H1 (cell line): ENCODE results near the gene ZKSCAN1. TPM values are rescaled to one million over a fixed set of nuclear protein-coding genes. Genes with fewer than 3 reads are reported as not detected.

Source experiments
- CTCF ChIA-PET: fragments of 300-600 bp; sonication (Branson Sonifier 250); formaldehyde crosslinking; loops from one replicate; lab custom pipeline; 2021; ENCODE audit not compliant: partially characterized antibody; lab: Charles Lee
- POLR2A ChIA-PET: fragments of 300-600 bp; sonication (Branson Sonifier 250); formaldehyde crosslinking; loops from one replicate; lab custom pipeline; 2021; ENCODE audit warnings: inconsistent platforms; ENCODE audit not compliant: partially characterized antibody; lab: Charles Lee
- DNase-seq, 2 experiments: peaks; one replicate each; pipeline versions ENCODE4 v3.0.0 to v3.0.0-alpha.2; 2010 to 2022; ENCODE audit warnings: low spot score in 2 of 2, low read depth in 1 of 2, mixed read lengths in 1 of 2
- FAIRE-seq: peaks from 2 replicates; lab custom pipeline; 2011; peaks lifted over from hg19 to GRCh38; lab: Jason Lieb, UNC
- H2AFZ ChIP-seq: 2 replicates; pipeline ENCODE4 v1.8.1; 2012; ENCODE audit warnings: low read length, inconsistent platforms
- H2AK5ac ChIP-seq: 2 replicates; pipeline ENCODE4 v1.6.1; 2013; ENCODE audit warnings: low read depth, low read length
- H2BK120ac ChIP-seq: replicated peaks from 2 replicates; pipeline ENCODE3; 2013; ENCODE audit warnings: low read depth, low read length, inconsistent platforms
- H2BK12ac ChIP-seq: 2 replicates; pipeline ENCODE4 v1.6.1; 2013; ENCODE audit warnings: low read depth, low read length
- H2BK15ac ChIP-seq: 2 replicates; pipeline ENCODE4 v1.6.1; 2013; ENCODE audit warnings: low read length
- H2BK20ac ChIP-seq: 2 replicates; pipeline ENCODE4 v1.6.1; 2013; ENCODE audit warnings: low read length
- H2BK5ac ChIP-seq: 2 replicates; pipeline ENCODE4 v1.6.1; 2013; ENCODE audit warnings: low read depth, low read length
- H3K14ac ChIP-seq: 2 replicates; pipeline ENCODE4 v1.6.1; 2013; ENCODE audit warnings: inconsistent platforms; ENCODE audit not compliant: insufficient read length
- H3K18ac ChIP-seq: 2 replicates; pipeline ENCODE4 v1.6.1; 2013; ENCODE audit warnings: low read length; ENCODE audit errors: extremely low read depth
- H3K23ac ChIP-seq: 2 replicates; pipeline ENCODE4 v1.6.1; 2013; ENCODE audit warnings: inconsistent platforms; ENCODE audit not compliant: insufficient read length
- H3K23me2 ChIP-seq: 2 replicates; pipeline ENCODE4 v1.6.1; 2013; ENCODE audit warnings: low read depth, low read length
- H3K27ac ChIP-seq: 2 replicates; pipeline ENCODE4 v1.6.1; 2011; ENCODE audit warnings: low read depth, low read length, inconsistent platforms
- H3K27me3 ChIP-seq, 4 experiments: replicated peaks in 1 of 4; 1 replicate in 1 of 4; 2 replicates in 3 of 4; pipeline versions ENCODE4 v1.6.1 to v1.8.1; 2011 to 2013; ENCODE audit warnings: low read length in 3 of 4, mild to moderate bottlenecking in 3 of 4, inconsistent platforms in 2 of 4, mixed read lengths in 2 of 4, moderate library complexity in 1 of 4; ENCODE audit not compliant: control insufficient read depth in 3 of 4, insufficient read depth in 3 of 4; ENCODE audit errors: extremely low read depth in 1 of 4
- H3K36me3 ChIP-seq, 4 experiments: 2 replicates each; pipeline versions ENCODE4 v1.6.1 to v1.8.1; 2011 to 2013; ENCODE audit warnings: mild to moderate bottlenecking in 4 of 4, low read length in 3 of 4, moderate library complexity in 2 of 4, control low read depth in 1 of 4, inconsistent platforms in 1 of 4; ENCODE audit not compliant: insufficient read depth in 4 of 4, control insufficient read depth in 2 of 4
- H3K4ac ChIP-seq: replicated peaks from 2 replicates; pipeline ENCODE3; 2013; ENCODE audit warnings: low read length, low read depth, mixed read lengths, inconsistent platforms; ENCODE audit not compliant: insufficient read length
- H3K4me1 ChIP-seq, 4 experiments: replicated peaks in 1 of 4; 1 replicate in 1 of 4; 2 replicates in 3 of 4; pipeline versions ENCODE4 v1.6.1 to v1.8.1; 2011 to 2013; ENCODE audit warnings: low read length in 3 of 4, inconsistent platforms in 2 of 4, mixed read lengths in 1 of 4; ENCODE audit not compliant: insufficient read depth in 4 of 4, control insufficient read depth in 3 of 4
- H3K4me2 ChIP-seq, 2 experiments: 2 replicates each; pipeline versions ENCODE4 v1.6.1 to v1.8.1; 2011 to 2013; ENCODE audit warnings: low read depth in 2 of 2, low read length in 2 of 2, control low read depth in 1 of 2, inconsistent platforms in 1 of 2, mild to moderate bottlenecking in 1 of 2; ENCODE audit not compliant: insufficient read depth in 1 of 2
- H3K4me3 ChIP-seq, 4 experiments: fragments of 200-600, 300-600 bp in 1 of 4; sonication (generic), shearing (Covaris generic), sonication (Bioruptor Twin) in 1 of 4; 2 replicates each; pipeline versions ENCODE4 v1.5.1 to v1.8.1; 2011 to 2016; ENCODE audit warnings: low read length in 4 of 4, low read depth in 3 of 4, control low read depth in 2 of 4, inconsistent platforms in 2 of 4, mild to moderate bottlenecking in 2 of 4, mixed read lengths in 1 of 4, moderate library complexity in 1 of 4; ENCODE audit not compliant: insufficient read depth in 2 of 4; ENCODE audit errors: extremely low read depth in 1 of 4
- H3K56ac ChIP-seq: replicated peaks from 2 replicates; pipeline ENCODE3; 2013; ENCODE audit warnings: low read depth, mild to moderate bottlenecking, mixed read lengths, low read length, inconsistent platforms; ENCODE audit not compliant: insufficient read length
- H3K79me1 ChIP-seq: 2 replicates; pipeline ENCODE4 v1.6.1; 2013; ENCODE audit warnings: low read depth, low read length, control low read depth
- H3K79me2 ChIP-seq, 2 experiments: 2 replicates each; pipeline versions ENCODE4 v1.6.1 to v1.8.1; 2012 to 2013; ENCODE audit warnings: low read length in 2 of 2, mild to moderate bottlenecking in 2 of 2, inconsistent platforms in 1 of 2; ENCODE audit not compliant: insufficient read depth in 2 of 2, control insufficient read depth in 1 of 2
- H3K9ac ChIP-seq, 4 experiments: replicated peaks in 1 of 4; 1 replicate in 1 of 4; 2 replicates in 3 of 4; pipeline versions ENCODE4 v1.6.1 to v1.8.1; 2011 to 2013; ENCODE audit warnings: low read depth in 3 of 4, low read length in 3 of 4, control low read depth in 2 of 4, mild to moderate bottlenecking in 2 of 4, moderate library complexity in 2 of 4, inconsistent platforms in 1 of 4; ENCODE audit errors: extremely low read depth in 1 of 4
- H3K9me3 ChIP-seq, 2 experiments: 2 replicates each; pipeline versions ENCODE4 v1.6.1 to v1.8.1; 2012 to 2013; ENCODE audit warnings: mild to moderate bottlenecking in 2 of 2, moderate library complexity in 2 of 2, control low read depth in 1 of 2, inconsistent platforms in 1 of 2, low read depth in 1 of 2, low read length in 1 of 2, mixed read lengths in 1 of 2; ENCODE audit not compliant: insufficient read depth in 2 of 2
- H4K20me1 ChIP-seq, 2 experiments: replicated peaks in 1 of 2; 2 replicates each; pipeline versions ENCODE3 to v1.8.1; 2011 to 2013; ENCODE audit warnings: inconsistent platforms in 2 of 2, low read length in 2 of 2, mild to moderate bottlenecking in 1 of 2; ENCODE audit not compliant: insufficient read depth in 2 of 2, control insufficient read depth in 1 of 2
- H4K5ac ChIP-seq: 2 replicates; pipeline ENCODE4 v1.6.1; 2013; ENCODE audit warnings: low read length, low read depth, mixed read lengths, inconsistent platforms; ENCODE audit not compliant: insufficient read length
- H4K8ac ChIP-seq: 2 replicates; pipeline ENCODE4 v1.8.0; 2013; ENCODE audit warnings: mild to moderate bottlenecking, moderate library complexity, low read length, inconsistent platforms; ENCODE audit not compliant: insufficient read depth; ENCODE audit errors: extremely low read depth
- H4K91ac ChIP-seq: replicated peaks from 2 replicates; pipeline ENCODE3; 2013; ENCODE audit warnings: low read length, mixed read lengths, inconsistent platforms; ENCODE audit not compliant: insufficient read length
- ASH2L ChIP-seq: fragments of 200-600, 300-600 bp; sonication (generic); IDR thresholded peaks from one replicate; pipeline ENCODE4 v1.7.1; 2017; ENCODE audit warnings: low read length
- CREB1 ChIP-seq: IDR thresholded peaks from 2 replicates; pipeline ENCODE4 v1.6.1; 2012; ENCODE audit warnings: inconsistent platforms
- EGR1 ChIP-seq: IDR thresholded peaks from 2 replicates; pipeline ENCODE4 v1.6.1; 2011; ENCODE audit warnings: low read depth, low read length, borderline replicate concordance
- HDAC2 ChIP-seq, 2 experiments: fragments of 300-600 bp in 1 of 2; sonication (generic) in 1 of 2; IDR thresholded peaks; 2 replicates each; pipeline ENCODE4 v1.6.1; 2011 to 2012; ENCODE audit warnings: low read depth in 2 of 2, low read length in 2 of 2, mild to moderate bottlenecking in 2 of 2, moderate library complexity in 2 of 2, borderline replicate concordance in 1 of 2, inconsistent platforms in 1 of 2
- HDAC6 ChIP-seq: IDR thresholded peaks from one replicate; pipeline ENCODE4 v1.7.1; 2012; ENCODE audit warnings: low read depth, mild to moderate bottlenecking, inconsistent platforms, low read length, moderate library complexity
- POLR2AphosphoS5 ChIP-seq: IDR thresholded peaks from 2 replicates; pipeline ENCODE4 v1.6.1; 2011; ENCODE audit warnings: low read depth, low read length
- RNF2 ChIP-seq: fragments of 200-900, 300-1000 bp; sonication (generic); IDR thresholded peaks from 2 replicates; pipeline ENCODE4 v1.7.1; 2016; ENCODE audit warnings: borderline replicate concordance, low read depth, mild to moderate bottlenecking, antibody characterized with exemption, low read length; ENCODE audit not compliant: poor library complexity, severe bottlenecking; ENCODE audit errors: missing control alignments
- RXRA ChIP-seq: IDR thresholded peaks from 2 replicates; pipeline ENCODE4 v1.6.1; 2011; ENCODE audit warnings: low read depth, mild to moderate bottlenecking, low read length, moderate library complexity; ENCODE audit not compliant: insufficient read depth
- SAP30 ChIP-seq: fragments of 300-600 bp; sonication (generic); IDR thresholded peaks from 2 replicates; pipeline ENCODE4 v1.7.1; 2012; ENCODE audit warnings: low read length, moderate library complexity, mild to moderate bottlenecking, inconsistent platforms; ENCODE audit not compliant: insufficient read depth, insufficient replicate concordance
- TAF1 ChIP-seq: IDR thresholded peaks from 2 replicates; pipeline ENCODE4 v1.6.1; 2011; ENCODE audit warnings: mild to moderate bottlenecking, low read depth, low read length
- TAF7 ChIP-seq: optimal IDR thresholded peaks from 2 replicates; pipeline ENCODE3; 2011; ENCODE audit warnings: low read depth, mild to moderate bottlenecking, inconsistent platforms, low read length, moderate library complexity, borderline replicate concordance
- TCF12 ChIP-seq: IDR thresholded peaks from 2 replicates; pipeline ENCODE4 v1.6.1; 2011; ENCODE audit warnings: low read depth, mild to moderate bottlenecking, low read length
- USF2 ChIP-seq: IDR thresholded peaks from 2 replicates; pipeline ENCODE4 v1.6.1; 2011; ENCODE audit warnings: low read length, improper control_type of control experiment
- WGBS, 2 experiments: shearing (Covaris generic) in 1 of 2; methylation state at CpG; one replicate each; pipeline versions ENCODE4 v1.1.6 to v1.1.7; 2013 to 2015; ENCODE audit warnings: low lambda C conversion rate in 2 of 2, mixed read lengths in 2 of 2, inconsistent platforms in 1 of 2, low coverage in 1 of 2, missing lambda C conversion rate in 1 of 2; ENCODE audit not compliant: insufficient replicate concordance in 2 of 2, insufficient coverage in 1 of 2, insufficient read length in 1 of 2; ENCODE audit errors: extremely low coverage in 1 of 2, missing lambda C conversion rate in 1 of 2; 5-methylcytosine and 5-hydroxymethylcytosine counted together
- polyA plus RNA-seq, 7 experiments: library from polyadenylated mRNA; depleted of rRNA in 3 of 7; stranded (reverse) in 5 of 7; unstranded in 2 of 7; fragments of >200 nt in 5 of 7; fragments of 200-250 nt in 2 of 7; gene quantifications; 1 replicate in 5 of 7; 2 replicates in 1 of 7; 4 replicates in 1 of 7; pipeline versions ENCODE4 v1.2.1 to v1.2.3, GENCODE V29; 2011 to 2013; ENCODE audit warnings: missing spikeins in 2 of 7, mixed read lengths in 2 of 7
- total RNA-seq: library from RNA; stranded (reverse); fragmentation: NEBNext Ultra II Directional; extraction: Animal tissue kit (Norgen Biotek cat#: 25700); gene quantifications from 2 replicates; pipeline ENCODE4 v1.2.1, GENCODE V29; 2021

Gene ZKSCAN1
- total and polyA plus RNA-seq, 2 of the 8 experiments (the other 6 are each of a cell fraction or from before 2014, with no cell fraction given): 8.2 to 40.6 TPM

GRCh38 chr7:100035876-100036275, 20.5 kb downstream of the ZKSCAN1 start:
- H3K56ac ChIP-seq: no peak overlapping the region
- no peak overlapping the region for H3K14ac ChIP-seq
- no peaks in the 10 kb centered on the region for H3K23me2 ChIP-seq
- no peak overlapping the region for H4K5ac ChIP-seq
- DNase-seq (no peak), FAIRE-seq (no peak)
- peaks cover 23 to 58% (median 43%) of the 10 kb centered on the region in 4 experiments; a peak in 7 of 8 replicates for H3K36me3 ChIP-seq
- ChIA-PET POLR2A (interaction anchor here (1.5 kb wide), 1 partner anchor 12 kb away, joined by 3 read pairs; no protein-coding TSS in a partner anchor), CTCF (interaction anchor here (0.5 kb wide), 1 partner anchor 98 kb away, joined by 3 read pairs; no protein-coding TSS in a partner anchor)
- no peaks in the 10 kb centered on the region for H3K79me1 ChIP-seq
- no peak overlapping the region for H2BK120ac ChIP-seq
- H3K18ac ChIP-seq: no peak overlapping the region
- no peak overlapping the region for H4K91ac ChIP-seq
- no peak overlapping the region for H2BK15ac ChIP-seq
- no peak overlapping the region for H2BK12ac ChIP-seq
- H3K4me3 ChIP-seq: no peak overlapping the region
- H3K4me2 ChIP-seq: no peak overlapping the region
- H3K9me3 ChIP-seq: no peaks in the 10 kb centered on the region; a peak in 1 of 4 replicates
- no peaks in the 10 kb centered on the region for H4K20me1 ChIP-seq
- no peaks in the 10 kb centered on the region; a peak in 1 of 7 replicates for H3K4me1 ChIP-seq
- no peak overlapping the region for H2BK5ac ChIP-seq
- H2BK20ac ChIP-seq: no peak overlapping the region
- H3K27me3 ChIP-seq: no peaks in the 10 kb centered on the region
- no peak overlapping the region for H4K8ac ChIP-seq
- H3K27ac ChIP-seq: no peak overlapping the region
- no peak overlapping the region for H2AFZ ChIP-seq
- no peak overlapping the region for H3K9ac ChIP-seq
- no peak overlapping the region for H3K4ac ChIP-seq
- H2AK5ac ChIP-seq: no peak overlapping the region
- 87% methylated on average over 6 of the region's 6 CpGs; no CpG with 5 or more reads in 1 of the 2 experiments for WGBS, 2 experiments
- H3K79me2 ChIP-seq: no peaks in the 10 kb centered on the region
- H3K23ac ChIP-seq: no peak overlapping the region
- TF ChIP-seq USF2 (no peak), SAP30 (no peak), ASH2L (no peak), TCF12 (no peak), CREB1 (no peak), TAF7 (no peak), HDAC2 (IDR thresholded peaks at IDR 0.05; ENCODE audit: borderline replicate concordance in 1 of 2, low read depth in 2 of 2, low read length in 2 of 2) (no peak), HDAC6 (no peak), TAF1 (no peak), EGR1 (no peak), RXRA (no peak), POLR2AphosphoS5 (no peak), RNF2 (no peak)
